ENCODE measurements around the gene COP1. TPM values are rescaled to one million over a fixed set of nuclear protein-coding genes. Genes with fewer than 3 reads are reported as not detected.

COP1 gene
- polyA plus RNA-seq, 3 donors: 44.0 to 74.2 (median 68.6) TPM

GRCh38 chr1:176142973-176143372 lies 64.1 kb downstream of the COP1 start:
- H3K4me1 Mint-ChIP-seq: peaks cover 6% of the 10 kb centered on the region
- peaks cover 0 to 3% (median 0%) of the 10 kb centered on the region in 3 donors for H3K27me3 Mint-ChIP-seq (ENCODE audit: low read depth in 3 of 3)
- peaks cover 100% of the 10 kb centered on the region for H3K79me2 ChIP-seq (ENCODE audit: insufficient read depth, low read length)
- intact Hi-C loops (cut with micrococcal nuclease): no loop called here
- no CpG with 5 or more reads among the region's 3 CpGs for WGBS (ENCODE audit: insufficient coverage)
- peak overlapping the region in 2 of 7 donors; percentile 29 to 82 for H3K27ac Mint-ChIP-seq
- H4K20me1 ChIP-seq (ENCODE audit: insufficient read depth, low read length): peaks cover 99% of the 10 kb centered on the region
- no peaks in the 10 kb centered on the region for H3K4me1 ChIP-seq (ENCODE audit: control insufficient read depth in 1 of 2, insufficient read depth in 2 of 2, low read length in 2 of 2)
- H3K9ac ChIP-seq (ENCODE audit: insufficient read depth, low read length, poor library complexity, severe bottlenecking): no peak overlapping the region
- H3K27ac ChIP-seq (ENCODE audit: low read depth in 1 of 2, low read length in 2 of 2): no peak overlapping the region
- TF ChIP-seq CTCF (IDR thresholded peaks at IDR 0.05): no peak
- no peaks in the 10 kb centered on the region for H3K27me3 ChIP-seq (ENCODE audit: control insufficient read depth in 2 of 2, insufficient read depth in 2 of 2, low read length in 2 of 2)
- H3K36me3 ChIP-seq (replicated peaks in 1 of 2; ENCODE audit: control insufficient read depth in 1 of 2, insufficient read depth in 2 of 2, low read length in 2 of 2): peaks cover 29 to 76% of the 10 kb centered on the region in 2 donors
- no peak overlapping the region for H3K4me3 ChIP-seq (replicated peaks in 1 of 3; ENCODE audit: low read depth in 2 of 3, low read length in 3 of 3)
- no peak overlapping the region for H3K4me3 Mint-ChIP-seq
- no peak for DNase-seq
- H3K9me3 Mint-ChIP-seq: no peaks in the 10 kb centered on the region
- no peak overlapping the region for H2AFZ ChIP-seq (ENCODE audit: insufficient read depth, low read depth, low read length, poor library complexity, severe bottlenecking)
- H3K36me3 Mint-ChIP-seq: peaks cover 47 to 76% of the 10 kb centered on the region in 2 donors
- H3K9me3 ChIP-seq (replicated peaks in 1 of 2; ENCODE audit: control insufficient read depth in 1 of 2, insufficient read depth in 1 of 2, low read length in 2 of 2): no peaks in the 10 kb centered on the region
- H3K4me2 ChIP-seq (replicated peaks; ENCODE audit: extremely low read depth, low read length, poor library complexity, severe bottlenecking): no peak overlapping the region

GRCh38 chr1:176141449-176141848 lies 65.6 kb downstream of the COP1 start:
- Mint-ChIP-seq H3K27me3 (ENCODE audit: low read depth in 3 of 3) (peaks cover 0 to 3% (median 0%) of the 10 kb centered on the region in 3 donors), H3K36me3 (peaks cover 43 to 70% of the 10 kb centered on the region in 2 donors), H3K4me3 (no peak overlapping the region), H3K4me1 (peaks cover 6% of the 10 kb centered on the region), H3K27ac (no peak overlapping the region), H3K9me3 (no peaks in the 10 kb centered on the region)
- peaks cover 100% of the 10 kb centered on the region for H4K20me1 ChIP-seq (ENCODE audit: insufficient read depth, low read length)
- no peak overlapping the region for H3K4me2 ChIP-seq (replicated peaks; ENCODE audit: extremely low read depth, low read length, poor library complexity, severe bottlenecking)
- H3K36me3 ChIP-seq (replicated peaks in 1 of 2; ENCODE audit: control insufficient read depth in 1 of 2, insufficient read depth in 2 of 2, low read length in 2 of 2): peaks cover 19 to 70% of the 10 kb centered on the region in 2 donors
- peaks cover 100% of the 10 kb centered on the region for H3K79me2 ChIP-seq (ENCODE audit: insufficient read depth, low read length)
- no peak overlapping the region for H3K4me3 ChIP-seq (replicated peaks in 1 of 3; ENCODE audit: low read depth in 2 of 3, low read length in 3 of 3)
- no peaks in the 10 kb centered on the region for H3K4me1 ChIP-seq (ENCODE audit: control insufficient read depth in 1 of 2, insufficient read depth in 2 of 2, low read length in 2 of 2)
- no peaks in the 10 kb centered on the region for H3K27me3 ChIP-seq (ENCODE audit: control insufficient read depth in 2 of 2, insufficient read depth in 2 of 2, low read length in 2 of 2)
- no peak overlapping the region for H2AFZ ChIP-seq (ENCODE audit: insufficient read depth, low read depth, low read length, poor library complexity, severe bottlenecking)
- intact Hi-C loops (cut with micrococcal nuclease): no loop called here
- no CpG with 5 or more reads among the region's 1 CpG for WGBS (ENCODE audit: insufficient coverage)
- H3K9ac ChIP-seq (ENCODE audit: insufficient read depth, low read length, poor library complexity, severe bottlenecking): no peak overlapping the region
- DNase-seq: no peak
- TF ChIP-seq CTCF (IDR thresholded peaks at IDR 0.05): no peak
- no peaks in the 10 kb centered on the region for H3K9me3 ChIP-seq (replicated peaks in 1 of 2; ENCODE audit: control insufficient read depth in 1 of 2, insufficient read depth in 1 of 2, low read length in 2 of 2)
- no peak overlapping the region for H3K27ac ChIP-seq (ENCODE audit: low read depth in 1 of 2, low read length in 2 of 2)

Data from CD14-positive monocyte (primary cell).